Gastroesophageal sphincter (tissue), 3 donors: ENCODE measurements around the gene HMX2.

Experiments
- CTCF ChIP-seq, 4 experiments: fragments of 200-600 bp in 2 of 4; fragments of 450-650 bp in 2 of 4; sonication (generic) in 1 of 4; IDR thresholded peaks; one replicate each; pipeline ENCODE4 v1.5.1; 2017 to 2019; ENCODE audit warnings: antibody characterized with exemption in 4 of 4, mild to moderate bottlenecking in 2 of 4, moderate library complexity in 2 of 4
- POLR2AphosphoS5 ChIP-seq: sonication (generic); formaldehyde crosslinking; IDR thresholded peaks from one replicate; pipeline ENCODE4 v1.6.1; 2017; ENCODE audit warnings: antibody characterized with exemption

- TF ChIP-seq CTCF (IDR thresholded peaks at IDR 0.05), result no peak
- no peak for TF ChIP-seq POLR2AphosphoS5
Observed at GRCh38 chr10:123140164-123140982, 7.6 kb upstream of the HMX2 start.
